Neural progenitor cell (in vitro differentiated cells): ENCODE measurements around the gene PAH.

Experiments
- EZH2 ChIP-seq: fragments of 200-600 bp; sonication (generic); IDR thresholded peaks from 2 replicates; pipeline ENCODE4 v1.6.1; 2017; ENCODE audit warnings: antibody characterized with exemption, mild to moderate bottlenecking, moderate library complexity
- EZH2phosphoT487 ChIP-seq: fragments of 200-600 bp; sonication (generic); IDR thresholded peaks from 2 replicates; pipeline ENCODE4 v1.6.1; 2017; ENCODE audit warnings: antibody characterized with exemption
- TF ChIP-seq, protein P1 (sequence below): fragments of 200-600 bp; sonication (generic); IDR thresholded peaks from 2 replicates; pipeline ENCODE4 v1.5.1; 2017; ENCODE audit warnings: antibody characterized with exemption, mild to moderate bottlenecking

DNA sequence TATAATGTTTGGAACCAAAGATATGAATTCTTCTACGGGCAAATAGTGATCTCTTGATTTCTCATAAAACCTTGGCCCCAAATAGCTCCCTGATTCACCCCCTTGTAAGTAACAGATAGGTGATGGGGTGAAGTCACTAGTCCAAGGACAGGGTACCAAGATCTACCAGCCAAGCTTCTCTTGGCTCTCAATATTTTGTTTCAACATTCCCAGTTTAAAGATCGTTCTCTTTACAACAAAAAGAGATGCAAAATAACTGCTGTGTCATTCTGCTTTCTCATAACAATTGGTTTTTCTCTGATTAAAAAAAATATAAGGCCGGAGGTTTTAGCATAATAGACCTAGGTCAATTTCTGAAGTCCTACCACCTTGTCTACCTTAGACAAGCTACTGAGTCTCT, 11.8 kb downstream of the PAH start:
- TF ChIP-seq EZH2 (no peak), EZH2phosphoT487 (no peak)
- TF ChIP-seq, protein P1, sequence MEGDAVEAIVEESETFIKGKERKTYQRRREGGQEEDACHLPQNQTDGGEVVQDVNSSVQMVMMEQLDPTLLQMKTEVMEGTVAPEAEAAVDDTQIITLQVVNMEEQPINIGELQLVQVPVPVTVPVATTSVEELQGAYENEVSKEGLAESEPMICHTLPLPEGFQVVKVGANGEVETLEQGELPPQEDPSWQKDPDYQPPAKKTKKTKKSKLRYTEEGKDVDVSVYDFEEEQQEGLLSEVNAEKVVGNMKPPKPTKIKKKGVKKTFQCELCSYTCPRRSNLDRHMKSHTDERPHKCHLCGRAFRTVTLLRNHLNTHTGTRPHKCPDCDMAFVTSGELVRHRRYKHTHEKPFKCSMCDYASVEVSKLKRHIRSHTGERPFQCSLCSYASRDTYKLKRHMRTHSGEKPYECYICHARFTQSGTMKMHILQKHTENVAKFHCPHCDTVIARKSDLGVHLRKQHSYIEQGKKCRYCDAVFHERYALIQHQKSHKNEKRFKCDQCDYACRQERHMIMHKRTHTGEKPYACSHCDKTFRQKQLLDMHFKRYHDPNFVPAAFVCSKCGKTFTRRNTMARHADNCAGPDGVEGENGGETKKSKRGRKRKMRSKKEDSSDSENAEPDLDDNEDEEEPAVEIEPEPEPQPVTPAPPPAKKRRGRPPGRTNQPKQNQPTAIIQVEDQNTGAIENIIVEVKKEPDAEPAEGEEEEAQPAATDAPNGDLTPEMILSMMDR, result no peak
